ENCODE data around the gene DHH.

GRCh38 chr12:49111206-49111605 is 16.6 kb upstream of the DHH start:
- TF ChIP-seq EP300 (IDR thresholded peaks at IDR 0.05) (no peak), POLR2AphosphoS5 (IDR thresholded peaks at IDR 0.05) (no peak), CTCF (IDR thresholded peaks at IDR 0.05) (no peak)

Measured in upper lobe of left lung (tissue), 4 donors.